Activated T-cell treated with anti-CD3 and anti-CD28 coated beads for 1 hour (primary cell): Measurements from ENCODE around the gene HAO1.
"Not testable (repeated sequence)": the region's sequence is repeated elsewhere in the genome, so short reads cannot be mapped to it uniquely, and the experiment has no call there.

Experiments
- DNase-seq: peaks from one replicate; pipeline ENCODE4 v3.0.0-alpha.2; 2020; ENCODE audit warnings: low read depth

Gene HAO1

GRCh38 chr20:7855545-7855944 is 84.7 kb downstream of the HAO1 start:
- no peak for DNase-seq

- no peak for DNase-seq
These were observed 86.8 kb downstream of the HAO1 start for GRCh38 chr20:7853493-7853892.

GRCh38 chr20:7850775-7851490 is 89.3 kb downstream of the HAO1 start:
- no peak for DNase-seq

GRCh38 chr20:7849675-7850074 is 90.6 kb downstream of the HAO1 start:
- no peak for DNase-seq

GRCh38 chr20:7848351-7848750 is 91.9 kb downstream of the HAO1 start:
- no peak for DNase-seq

GRCh38 chr20:7843613-7844012 is 96.6 kb downstream of the HAO1 start:
- DNase-seq: no peak

- DNase-seq: no peak
These were observed 98.3 kb downstream of the HAO1 start for GRCh38 chr20:7841971-7842310.

GRCh38 chr20:7841291-7841970 is 98.8 kb downstream of the HAO1 start:
- DNase-seq: no peak

- no peak for DNase-seq
These were observed 104.2 kb downstream of the HAO1 start for GRCh38 chr20:7836076-7836475.

GRCh38 chr20:7834441-7834840 is 105.8 kb downstream of the HAO1 start:
- DNase-seq: not testable (repeated sequence)
